GM19463 (cell line): Measurements from ENCODE around the gene SETBP1.

Source experiments
- ATAC-seq: cut with Tn5 transposase; IDR thresholded peaks from one replicate; pipeline ENCODE4 v1.9.1; 2021; ENCODE audit warnings: mild to moderate bottlenecking, moderate library complexity; ENCODE audit not compliant: unreplicated experiment

SETBP1 gene

GRCh38 chr18:45050712-45051601, 370.3 kb downstream of the SETBP1 start:
- no peak for ATAC-seq

GRCh38 chr18:45054636-45055035, 373.9 kb downstream of the SETBP1 start:
- ATAC-seq, result no peak

- ATAC-seq, result no peak
These were observed 375.1 kb downstream of the SETBP1 start for GRCh38 chr18:45055811-45056210.

GRCh38 chr18:45056926-45057325, 376.2 kb downstream of the SETBP1 start:
- no peak for ATAC-seq

GRCh38 chr18:45057955-45058600, 377.4 kb downstream of the SETBP1 start:
- no peak for ATAC-seq

- ATAC-seq, result no peak
These were observed 379.0 kb downstream of the SETBP1 start for GRCh38 chr18:45059695-45060094.

- no peak for ATAC-seq
These were observed 379.4 kb downstream of the SETBP1 start for GRCh38 chr18:45060102-45060501.

GRCh38 chr18:45061359-45061758, 380.7 kb downstream of the SETBP1 start:
- ATAC-seq, result no peak

GRCh38 chr18:45063246-45064038, 382.8 kb downstream of the SETBP1 start:
- no peak for ATAC-seq

- ATAC-seq, result no peak
These were observed 385.5 kb downstream of the SETBP1 start for GRCh38 chr18:45066210-45066609.

- no peak for ATAC-seq
These were observed 386.2 kb downstream of the SETBP1 start for GRCh38 chr18:45066886-45067285.

- no peak for ATAC-seq
These were observed 387.9 kb downstream of the SETBP1 start for GRCh38 chr18:45068400-45069094.

GRCh38 chr18:45069546-45069945, 388.9 kb downstream of the SETBP1 start:
- ATAC-seq, result no peak

GRCh38 chr18:45071956-45072355, 391.3 kb downstream of the SETBP1 start:
- no peak for ATAC-seq

- no peak for ATAC-seq
These were observed 392.9 kb downstream of the SETBP1 start for GRCh38 chr18:45073556-45073955.

- ATAC-seq, result no peak
These were observed 401.0 kb downstream of the SETBP1 start for GRCh38 chr18:45081566-45082181.

GRCh38 chr18:45083226-45083855, 402.7 kb downstream of the SETBP1 start:
- ATAC-seq, result no peak

- no peak for ATAC-seq
These were observed 403.5 kb downstream of the SETBP1 start for GRCh38 chr18:45084206-45084605.

- ATAC-seq, result no peak
These were observed 405.4 kb downstream of the SETBP1 start for GRCh38 chr18:45085916-45086624.
